Tibial nerve (tissue), 3 donors: ENCODE results near the gene RDH8.

Source experiments
- EP300 ChIP-seq, 2 donors: sonication (generic); formaldehyde crosslinking; IDR thresholded peaks; one replicate each; pipeline ENCODE4 v1.6.1; 2017; ENCODE audit warnings: antibody characterized with exemption in 2 of 2, mild to moderate bottlenecking in 1 of 2
- POLR2A ChIP-seq, 2 donors: fragments of 450-650 bp; IDR thresholded peaks; one replicate each; pipeline ENCODE4 v1.6.1; 2017; ENCODE audit warnings: antibody characterized with exemption in 2 of 2, mild to moderate bottlenecking in 2 of 2, moderate library complexity in 2 of 2

DNA sequence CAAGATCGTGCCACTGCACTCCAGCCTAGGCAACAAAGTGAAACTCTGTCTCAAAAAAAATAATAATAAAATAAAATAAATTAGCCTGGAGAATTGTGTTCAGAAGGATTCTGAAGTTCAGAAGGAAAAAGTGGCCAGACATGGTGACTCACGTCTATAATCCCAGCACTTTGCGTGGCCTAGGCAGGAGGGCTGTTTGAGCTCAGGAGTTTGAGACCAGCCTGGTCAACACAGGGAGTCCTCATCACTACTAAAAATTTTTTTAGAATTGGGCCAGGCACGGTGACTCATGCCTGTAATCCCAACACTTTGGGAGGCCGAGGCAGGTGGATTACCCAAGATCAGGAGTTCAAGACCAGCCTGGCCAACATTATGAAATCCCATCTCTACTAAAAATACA, 6.0 kb downstream of the RDH8 start:
- TF ChIP-seq EP300 (IDR thresholded peaks at IDR 0.05): no peak
- TF ChIP-seq POLR2A (IDR thresholded peaks at IDR 0.05): no peak
